Panc1 (cell line): Measurements from ENCODE around the gene RPP25. TPM values are rescaled to one million over a fixed set of nuclear protein-coding genes. Genes with fewer than 3 reads are reported as not detected.

Experiments used
- ATAC-seq: fragments of 200-7000 bp; cut with Tn5 transposase; 2 replicates; pipeline ENCODE4 v1.9.1; 2020; ENCODE audit warnings: mild to moderate bottlenecking, moderate library complexity
- BruUV-seq: library from RNA; stranded (reverse); fragments of 400-500 nt; replicated peaks from 2 replicates; lab custom pipeline; 2021; lab: Mats Ljungman, UMichigan
- CTCF ChIA-PET: fragments of 300-600 bp; sonication (Branson Sonifier 250); formaldehyde crosslinking; loops from one replicate; lab custom pipeline; 2022; ENCODE audit warnings: antibody characterized with exemption; lab: Charles Lee
- POLR2A ChIA-PET: fragments of 300-600 bp; sonication (Branson Sonifier 250); formaldehyde crosslinking; loops from one replicate; lab custom pipeline; 2022; ENCODE audit warnings: antibody characterized with exemption; lab: Charles Lee
- DNase-seq: peaks from one replicate; pipeline ENCODE4 v3.0.0-alpha.2; 2010; ENCODE audit warnings: low read depth, low spot score
- H3K27ac ChIP-seq: 2 replicates; pipeline ENCODE4 v1.5.1; 2011; ENCODE audit warnings: mild to moderate bottlenecking, low read length, inconsistent platforms
- H3K27me3 ChIP-seq: fragments of 200-500 bp; sonication (Bioruptor generic); 2 replicates; pipeline ENCODE4 v1.6.0; 2014; ENCODE audit warnings: low read length, inconsistent platforms; ENCODE audit not compliant: control insufficient read depth, insufficient read depth
- H3K36me3 ChIP-seq: fragments of 200-500 bp; sonication (Bioruptor generic); 2 replicates; pipeline ENCODE4 v1.5.1; 2014; ENCODE audit warnings: inconsistent platforms, mild to moderate bottlenecking, low read length, moderate library complexity; ENCODE audit not compliant: control insufficient read depth, insufficient read depth
- H3K4me1 ChIP-seq: 2 replicates; pipeline ENCODE4 v1.5.1; 2011; ENCODE audit warnings: inconsistent platforms, mild to moderate bottlenecking, low read length, moderate library complexity; ENCODE audit not compliant: control insufficient read depth, insufficient read depth
- H3K4me3 ChIP-seq, 2 experiments: 2 replicates each; pipeline ENCODE4 v1.5.1; 2011 to 2012; ENCODE audit warnings: low read depth in 2 of 2, low read length in 2 of 2, mild to moderate bottlenecking in 2 of 2, inconsistent platforms in 1 of 2, moderate library complexity in 1 of 2
- H3K9me3 ChIP-seq: fragments of 200-500 bp; sonication (Bioruptor generic); 2 replicates; pipeline ENCODE4 v1.5.1; 2014; ENCODE audit warnings: low read depth, mild to moderate bottlenecking, inconsistent platforms, low read length, moderate library complexity; ENCODE audit not compliant: control insufficient read depth, insufficient read depth
- CTCF ChIP-seq: fragments of 450-650 bp; IDR thresholded peaks from 2 replicates; pipeline ENCODE4 v1.5.1; 2017; ENCODE audit warnings: mild to moderate bottlenecking
- POLR2AphosphoS5 ChIP-seq: IDR thresholded peaks from 2 replicates; pipeline ENCODE4 v1.6.1; 2012; ENCODE audit warnings: mild to moderate bottlenecking, low read depth, low read length, moderate library complexity
- REST ChIP-seq, 2 experiments: IDR thresholded peaks; 2 replicates each; pipeline ENCODE4 v1.6.1; 2011 to 2012; ENCODE audit warnings: low read depth in 2 of 2, control low read depth in 1 of 2, low read length in 1 of 2, mild to moderate bottlenecking in 1 of 2, moderate library complexity in 1 of 2; ENCODE audit not compliant: insufficient read depth in 1 of 2
- SIN3A ChIP-seq: IDR thresholded peaks from 2 replicates; pipeline ENCODE4 v1.6.1; 2012; ENCODE audit warnings: low read depth, mild to moderate bottlenecking, low read length, moderate library complexity, borderline replicate concordance; ENCODE audit not compliant: insufficient read depth
- TCF7L2 ChIP-seq: IDR thresholded peaks from 2 replicates; pipeline ENCODE4 v1.6.1; 2011; ENCODE audit warnings: mild to moderate bottlenecking, low read depth, low read length, inconsistent platforms
- in situ Hi-C: cut with HindIII; loops from 2 replicates; pipeline ENCODE4 v1.10.0; 2016; ENCODE audit warnings: low sequenced_read_pairs, low pct_unique_long_range_greater_than_20kb
- intact Hi-C: fragments of 100-400 bp; cut with micrococcal nuclease; formaldehyde crosslinking; loops from one replicate; pipeline ENCODE4 v1.10.0; 2022; ENCODE audit not compliant: unreplicated experiment
- total RNA-seq: library from RNA; stranded (reverse); gene quantifications from one replicate; pipeline ENCODE4 v1.2.1, GENCODE V29; 2021; ENCODE audit not compliant: unreplicated experiment

RPP25 gene
- total RNA-seq, 1 experiment from 2014 or later: 40.1 TPM

GRCh38 chr15:74995182-74995778 is 38.7 kb upstream of the RPP25 start, which contains the start of gene SCAMP5:
SCAMP5 (plus strand) TSS chr15:74995563; CDS start chr15:75011840, 16,277 bp downstream.
- in situ Hi-C loops: no loop called here
- Histone ChIP-seq H3K27ac (no peak within 1 kb of the TSS), H3K4me3 (peak within 1 kb of the TSS; percentile 57 to 69), H3K4me1 (peaks cover 3% of the 10 kb centered on the region; the same call in 1 of the 2 replicates), H3K36me3 (no peaks in the 10 kb centered on the region), H3K27me3 (peaks cover 5% of the 10 kb centered on the region; the same call in 1 of the 2 replicates), H3K9me3 (no peaks in the 10 kb centered on the region)
- DNase-seq (peak; percentile 41), ATAC-seq (peak; percentile 92)
- intact Hi-C loops: no loop called here
- BruUV-seq: no TSS peak
- CTCF ChIA-PET: interaction anchor here (0.5 to 0.7 kb wide), 2 partner anchors 162 to 415 kb away, joined by 3 read pairs; no protein-coding TSS in a partner anchor
- POLR2A ChIA-PET: interaction anchor here (0.5 kb wide), 1 partner anchor 219 kb away, joined by 4 read pairs; no protein-coding TSS in a partner anchor
- TF ChIP-seq SIN3A (peak; percentile 93; the same call in 1 of the 2 replicates), CTCF (no peak), TCF7L2 (0 out of 2 replicates have a peak, but pooled peaks have one; percentile 18), REST (IDR thresholded peaks at IDR 0.05; ENCODE audit: insufficient read depth in 1 of 2, low read depth in 2 of 2, low read length in 1 of 2) (peak; percentile 99), POLR2AphosphoS5 (no peak)

GRCh38 chr15:74994685-74995084 is 38.1 kb upstream of the RPP25 start:
- no peak for DNase-seq

More at GRCh38 chr15:74994685-74995084, 38.1 kb upstream of the RPP25 start:
- no peaks in the 10 kb centered on the region for H3K36me3 ChIP-seq
- H3K9me3 ChIP-seq: no peaks in the 10 kb centered on the region
- intact Hi-C loops: no loop called here
- H3K27ac ChIP-seq: no peak overlapping the region
- ChIA-PET POLR2A (no interaction called here), CTCF (interaction anchor here (0.5 to 0.7 kb wide), 2 partner anchors 162 to 415 kb away, joined by 3 read pairs; no protein-coding TSS in a partner anchor)
- no TSS peak for BruUV-seq
- in situ Hi-C loops: no loop called here
- TF ChIP-seq CTCF (no peak), REST (IDR thresholded peaks at IDR 0.05; ENCODE audit: insufficient read depth in 1 of 2, low read depth in 2 of 2, low read length in 1 of 2) (no peak), POLR2AphosphoS5 (no peak), SIN3A (no peak), TCF7L2 (no peak)
- H3K4me3 ChIP-seq: peak overlapping the region; percentile 54 to 57
- H3K27me3 ChIP-seq: peaks cover 5% of the 10 kb centered on the region; the same call in 1 of the 2 replicates
- no peak for ATAC-seq
- H3K4me1 ChIP-seq: peaks cover 3% of the 10 kb centered on the region; the same call in 1 of the 2 replicates
